GM18526 (cell line): ENCODE data around the gene TPTE2.
A peak's percentile ranks its signal among the peaks of the same experiment; 100 is the strongest.
"Not testable (repeated sequence)": the region's sequence is repeated elsewhere in the genome, so short reads cannot be mapped to it uniquely, and the experiment has no call there.

Experiments
- POLR2A ChIP-seq: IDR thresholded peaks from 3 replicates; pipeline ENCODE4 v1.6.1; 2011; ENCODE audit not compliant: insufficient read length; ENCODE audit errors: extremely low read depth

TPTE2 gene

DNA sequence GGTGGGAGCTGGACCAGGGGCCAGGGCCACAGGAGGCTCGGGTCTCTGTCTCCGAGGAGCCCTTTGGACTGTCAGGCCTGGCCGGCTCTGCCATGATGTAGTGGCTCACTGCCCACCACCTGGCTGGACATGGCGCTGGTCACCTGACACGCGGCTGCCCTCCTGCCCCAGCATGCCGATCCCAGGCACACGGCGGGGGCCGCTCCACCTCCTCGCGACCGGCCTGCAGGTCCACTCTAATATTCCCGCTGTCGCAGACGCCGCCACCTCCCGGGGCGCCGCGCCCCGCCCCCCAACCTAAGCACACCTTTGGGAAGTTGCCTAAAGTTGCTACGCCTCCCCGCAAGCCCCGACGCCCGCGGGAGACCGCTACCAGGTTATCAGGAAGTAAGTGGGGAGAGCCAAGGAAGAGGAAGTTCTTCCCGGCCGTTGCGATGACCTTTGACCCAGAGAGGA lies at the start of gene TPTE2:
Gene TPTE2, minus strand, starts transcription at position 406 of the 456 bp plus-strand sequence. CDS start 58,298 bp downstream, outside the sequence.
- TF ChIP-seq POLR2A: not testable (repeated sequence)

DNA sequence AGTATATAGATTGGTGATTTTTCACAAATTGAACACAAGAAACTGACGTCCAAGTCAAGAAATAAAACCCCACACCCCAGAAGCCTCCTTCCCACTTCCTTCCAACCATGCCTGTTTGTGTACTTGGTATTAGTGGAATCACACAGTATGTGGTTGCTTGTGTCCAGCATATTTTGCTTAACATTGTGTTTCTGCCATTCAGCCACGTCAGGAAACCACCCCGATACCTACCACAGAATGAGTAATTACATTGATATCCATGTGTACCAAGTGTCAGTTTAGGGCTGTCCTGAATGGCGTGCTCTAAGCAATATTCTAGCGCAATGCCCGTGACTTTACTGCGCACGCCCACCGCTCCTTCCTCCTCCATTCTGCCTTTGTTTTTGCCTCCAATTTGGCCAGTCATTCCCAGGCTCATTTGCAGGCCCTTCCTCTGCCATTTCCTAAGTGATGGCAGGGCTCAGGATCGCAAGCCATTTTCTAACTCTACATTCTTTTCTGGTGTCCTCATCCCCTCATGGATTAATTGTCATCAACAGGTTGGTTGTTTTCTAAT lies 46.3 kb upstream of the TPTE2 start:
- no peak for TF ChIP-seq POLR2A

DNA sequence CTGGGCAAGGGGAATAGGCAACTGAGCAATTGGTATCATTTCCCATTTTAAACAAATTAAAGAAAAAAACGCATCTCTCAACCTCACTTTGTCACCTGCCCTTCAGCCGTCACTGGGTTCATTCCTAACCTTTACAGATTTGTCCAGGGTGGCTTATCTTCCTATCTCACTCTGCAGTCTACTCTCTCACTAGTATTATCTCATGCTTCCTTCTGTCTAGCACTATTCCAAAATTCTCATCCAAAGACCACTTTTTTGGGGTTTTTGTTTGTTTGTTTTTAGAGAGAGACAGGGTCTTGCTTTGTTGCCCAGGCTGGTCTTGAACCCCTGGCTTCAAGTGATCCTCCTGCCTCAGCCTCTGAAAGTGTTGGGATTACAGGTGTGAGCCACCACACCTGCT lies 45.4 kb upstream of the TPTE2 start:
- no peak for TF ChIP-seq POLR2A

DNA sequence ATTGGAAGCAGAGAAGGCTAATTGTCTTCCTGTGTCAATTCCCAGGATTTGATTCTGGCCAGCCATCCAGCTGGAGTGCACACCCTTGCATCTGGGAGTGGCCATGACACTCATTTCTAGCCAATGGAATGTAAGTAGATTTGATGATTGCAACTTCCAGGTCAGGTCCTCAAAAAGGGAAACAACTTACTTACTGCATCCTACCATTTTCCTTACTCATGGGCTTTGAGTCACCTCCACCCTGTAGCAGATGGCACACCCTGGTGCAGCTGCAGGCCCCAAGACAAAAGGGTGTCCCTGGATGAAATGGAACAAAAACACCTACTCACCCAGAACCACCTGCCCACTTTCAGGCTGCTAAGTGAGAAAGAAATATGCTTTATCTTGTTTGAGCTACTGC lies 44.8 kb upstream of the TPTE2 start:
- no peak for TF ChIP-seq POLR2A

DNA sequence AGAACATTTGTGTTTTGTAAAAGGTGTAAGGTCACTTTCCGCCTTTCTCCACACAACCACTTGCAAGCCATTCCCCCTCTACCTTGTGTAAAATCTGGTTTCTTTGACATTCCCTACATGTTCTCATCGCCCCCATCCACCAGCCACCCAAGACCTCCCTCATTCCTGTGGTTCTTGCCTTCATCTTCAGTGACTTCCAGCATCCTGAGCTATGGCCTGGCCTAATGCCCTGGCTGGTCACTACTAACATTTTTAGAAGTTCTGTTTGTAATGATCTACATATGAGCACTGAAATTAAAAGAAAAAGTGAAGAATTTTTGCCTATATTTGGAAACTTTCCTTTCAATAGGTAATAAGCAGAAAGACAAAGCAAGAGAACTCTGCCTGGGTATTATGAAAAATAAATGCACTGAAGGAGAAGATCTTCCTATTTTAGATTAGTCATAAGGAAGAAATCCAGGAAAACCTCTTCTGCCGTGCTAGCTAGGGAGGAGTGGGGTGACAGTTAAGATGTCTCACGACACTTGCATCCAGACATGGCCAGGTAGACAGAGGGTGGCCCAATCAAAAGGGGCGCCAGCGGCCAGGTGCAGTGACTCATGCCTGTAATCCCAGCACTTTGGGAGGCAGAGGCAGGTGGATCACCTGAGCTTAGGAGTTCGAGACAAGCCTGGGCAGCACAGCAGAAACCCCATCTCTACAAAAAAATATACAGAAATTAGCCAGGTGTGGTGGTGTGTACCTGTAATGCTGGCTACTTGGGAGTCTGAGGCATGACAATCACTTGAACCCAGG lies 44.0 kb upstream of the TPTE2 start:
- TF ChIP-seq POLR2A: no peak

DNA sequence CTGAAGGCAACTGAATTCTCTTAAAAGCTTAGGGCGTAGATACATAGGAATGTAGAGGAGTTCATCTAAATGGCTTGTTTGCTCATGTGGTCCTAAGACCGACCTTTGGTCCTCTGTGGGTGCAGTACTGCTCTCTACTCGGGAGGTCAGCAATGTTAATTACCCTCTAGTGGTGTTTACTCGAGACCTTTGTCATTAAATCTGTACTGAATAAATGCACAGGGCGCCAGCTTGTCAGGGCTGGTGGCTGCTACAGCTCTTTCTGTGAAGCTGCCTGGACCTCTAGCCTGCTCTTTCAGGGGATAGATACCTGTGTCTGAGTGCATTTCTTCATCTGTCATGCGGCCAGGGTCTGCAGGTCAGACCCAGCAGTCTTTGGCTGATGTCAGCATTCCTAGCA lies 43.0 kb upstream of the TPTE2 start:
- no peak for TF ChIP-seq POLR2A

DNA sequence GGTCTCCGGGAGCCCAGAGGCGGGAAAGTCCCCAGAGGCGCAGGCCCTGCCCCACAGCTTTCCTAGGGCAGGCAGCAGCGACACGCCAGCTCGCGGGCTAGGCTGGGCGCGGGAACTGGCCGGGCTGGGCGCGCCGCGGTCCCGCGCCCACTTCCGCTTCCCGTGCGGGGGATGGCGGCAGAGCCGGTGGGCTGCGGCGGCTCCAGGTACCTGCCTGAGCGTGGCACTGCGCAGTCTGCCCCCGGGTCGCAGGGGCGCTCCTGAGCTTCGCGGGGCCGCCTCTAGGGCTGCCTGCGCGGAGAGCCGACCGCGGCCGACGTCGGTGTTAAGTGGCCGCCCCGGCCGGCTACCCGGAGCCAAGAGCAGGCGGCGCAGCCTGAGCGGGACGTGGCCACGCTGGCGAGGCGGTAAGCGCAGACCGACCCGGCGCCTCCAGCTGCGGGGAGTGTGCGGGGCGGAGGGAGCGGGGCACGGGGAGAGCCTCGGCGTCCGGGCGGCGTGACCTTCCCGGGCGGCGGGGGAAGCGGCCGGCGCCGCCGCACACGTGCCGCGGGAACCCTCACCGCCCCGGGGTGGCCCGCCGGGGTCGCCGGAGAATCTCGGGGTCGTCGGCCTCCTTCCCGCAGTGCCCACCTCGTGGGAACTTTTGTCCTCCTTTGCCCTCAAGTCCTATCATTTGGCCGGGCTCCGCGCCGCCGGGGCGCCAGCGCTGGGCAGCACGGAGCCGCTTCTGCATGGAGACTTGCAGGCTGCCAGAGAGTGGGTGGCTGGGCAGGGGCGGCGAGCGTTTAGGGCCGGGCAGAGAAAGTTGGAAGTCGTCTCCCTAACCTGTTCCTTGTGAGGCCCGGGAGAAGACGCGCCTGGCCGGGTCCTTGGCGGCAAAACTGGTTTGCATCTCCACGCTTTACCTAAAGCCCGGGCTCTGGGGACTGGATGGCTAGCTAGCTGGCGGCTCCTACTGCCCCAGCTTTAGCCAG lies 40.7 kb upstream of the TPTE2 start:
- peak; percentile 62 for TF ChIP-seq POLR2A

DNA sequence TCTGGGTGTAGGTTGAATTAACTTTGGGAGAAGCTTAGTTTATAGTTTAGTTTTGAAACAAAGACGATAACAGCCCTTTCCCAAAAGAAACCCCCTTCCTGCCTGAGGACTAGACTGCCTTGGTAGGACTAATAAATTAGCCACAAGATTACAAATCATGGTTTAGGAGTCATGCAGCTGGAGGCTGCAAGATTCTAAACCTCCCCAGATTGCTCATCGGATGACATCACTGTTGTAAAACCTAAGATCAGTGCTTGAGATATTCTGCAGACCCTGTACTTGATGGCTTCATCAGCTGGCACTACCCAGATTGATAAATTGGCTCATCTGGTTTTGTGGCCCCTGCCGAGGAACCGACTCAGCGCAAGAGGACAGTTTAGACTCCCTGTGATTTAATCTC lies 36.2 kb upstream of the TPTE2 start:
- TF ChIP-seq POLR2A: no peak

DNA sequence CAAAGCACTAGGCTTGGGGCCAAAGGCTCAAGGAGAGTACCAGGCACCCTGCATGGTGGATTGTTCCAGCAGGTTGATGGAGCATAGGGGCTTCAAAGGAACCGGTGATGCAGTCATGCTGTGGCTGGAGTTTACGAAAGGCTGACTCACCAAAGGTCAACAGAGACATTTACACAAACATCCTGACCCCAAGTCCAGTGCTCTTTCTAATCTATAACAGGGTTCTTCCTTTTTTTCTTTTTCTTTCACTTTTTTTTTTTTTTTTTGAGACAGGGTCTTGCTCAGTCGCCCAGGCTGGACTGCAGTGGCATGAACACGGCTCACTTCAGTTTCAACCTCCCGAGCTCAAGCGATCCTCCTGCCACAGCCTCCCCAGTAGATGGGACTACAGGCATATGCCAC lies 35.6 kb upstream of the TPTE2 start:
- no peak for TF ChIP-seq POLR2A

DNA sequence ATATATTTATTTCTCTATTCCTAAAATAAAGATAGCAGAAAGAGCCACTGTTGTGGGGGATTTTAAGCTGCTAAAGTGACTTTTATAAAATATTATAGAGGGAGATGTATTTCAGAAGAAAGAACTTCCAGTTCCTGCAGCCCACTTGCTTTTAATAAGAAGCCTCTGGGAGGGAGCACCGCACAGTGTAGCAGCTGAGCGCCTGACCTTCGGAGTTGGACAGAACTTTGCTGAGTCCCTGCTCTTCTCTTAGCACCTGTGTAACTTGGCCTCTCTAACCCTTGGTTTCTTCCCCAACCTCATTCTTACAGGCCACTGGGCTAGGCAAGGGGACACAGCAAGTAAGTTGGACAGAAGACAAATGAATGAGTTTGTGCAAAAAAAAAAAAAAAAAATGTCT lies 34.8 kb upstream of the TPTE2 start:
- no peak for TF ChIP-seq POLR2A

DNA sequence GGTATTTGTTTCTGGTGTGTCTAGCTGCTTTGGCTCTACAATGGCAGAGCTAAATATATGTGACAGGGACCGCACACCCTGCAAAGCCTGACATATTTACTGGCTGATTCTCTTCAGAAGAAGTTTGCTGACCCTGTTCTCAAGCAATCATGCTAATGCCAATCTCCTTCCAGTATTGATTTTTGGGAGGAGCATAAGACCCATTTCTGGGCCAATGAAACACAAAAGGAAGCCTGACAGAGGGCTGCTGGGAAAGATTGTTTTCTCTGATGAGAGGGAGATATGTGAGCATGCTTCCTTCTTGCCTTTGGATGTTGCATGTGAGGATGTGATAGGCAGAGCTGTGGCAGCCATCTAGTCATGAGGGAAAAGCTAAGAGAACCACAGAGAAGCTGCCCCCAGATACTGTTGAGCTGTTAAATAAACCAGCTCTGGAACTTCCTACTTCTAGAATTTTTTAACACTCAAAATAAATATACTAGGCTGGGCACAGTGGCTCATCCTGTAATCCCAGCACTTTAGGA lies 31.4 kb upstream of the TPTE2 start:
- TF ChIP-seq POLR2A: no peak

DNA sequence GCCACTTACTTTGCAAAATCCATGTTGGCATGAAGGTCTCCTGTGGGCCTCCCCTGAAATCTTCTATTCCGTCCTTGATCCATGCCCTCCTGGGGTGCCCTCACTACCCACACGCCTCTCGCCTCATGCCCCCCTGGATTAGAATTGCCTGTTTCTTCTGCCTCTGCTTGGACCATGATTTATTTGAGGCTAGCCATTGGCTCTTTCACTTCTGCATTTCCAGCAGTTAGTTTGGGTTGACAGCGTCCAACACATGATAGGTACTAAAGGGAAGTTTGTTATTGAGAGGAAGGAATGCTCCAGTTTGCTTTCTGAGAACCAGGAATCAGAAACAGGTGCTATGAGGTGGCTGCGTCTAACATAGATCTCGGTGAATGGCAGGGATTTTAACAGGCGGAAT lies 30.5 kb upstream of the TPTE2 start:
- no peak for TF ChIP-seq POLR2A

DNA sequence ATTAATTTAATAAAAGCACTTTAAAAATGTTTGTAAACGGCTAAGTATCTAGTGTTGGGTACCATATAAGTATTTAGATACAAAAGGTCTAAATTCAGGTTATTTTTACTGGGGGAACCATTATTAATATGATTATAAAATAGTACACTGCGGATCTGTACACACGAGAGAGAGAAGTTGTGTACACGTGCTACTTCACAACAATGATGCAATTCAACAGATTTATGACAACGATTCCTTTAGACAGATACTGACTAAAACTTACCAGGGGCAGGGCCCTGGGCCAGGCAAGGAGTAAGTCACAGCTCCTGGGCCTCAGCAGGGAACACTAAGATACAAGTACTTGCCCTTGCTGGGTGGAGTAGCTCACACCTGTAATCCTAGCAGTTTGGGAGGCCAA lies 29.1 kb upstream of the TPTE2 start:
- TF ChIP-seq POLR2A: no peak

DNA sequence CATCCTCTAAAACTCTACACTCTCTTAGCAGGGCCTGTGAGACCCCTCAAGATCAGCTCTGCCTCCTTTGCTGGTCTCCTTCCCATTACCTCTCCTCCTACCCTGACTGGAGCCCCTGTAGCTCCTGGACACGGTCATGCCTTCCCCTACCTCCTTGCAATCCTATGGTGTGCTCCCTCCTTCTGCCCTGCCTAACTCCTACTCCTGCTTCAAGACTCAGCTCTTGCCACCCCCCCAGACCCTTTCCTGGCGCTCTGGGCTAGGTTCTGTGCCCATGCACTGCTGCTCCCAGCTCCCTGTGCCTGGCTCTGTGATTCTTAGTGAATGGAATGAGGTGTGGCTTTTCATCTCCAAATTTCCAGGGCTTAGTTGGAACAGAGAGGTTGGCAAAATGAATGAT lies 28.0 kb upstream of the TPTE2 start:
- TF ChIP-seq POLR2A: no peak

DNA sequence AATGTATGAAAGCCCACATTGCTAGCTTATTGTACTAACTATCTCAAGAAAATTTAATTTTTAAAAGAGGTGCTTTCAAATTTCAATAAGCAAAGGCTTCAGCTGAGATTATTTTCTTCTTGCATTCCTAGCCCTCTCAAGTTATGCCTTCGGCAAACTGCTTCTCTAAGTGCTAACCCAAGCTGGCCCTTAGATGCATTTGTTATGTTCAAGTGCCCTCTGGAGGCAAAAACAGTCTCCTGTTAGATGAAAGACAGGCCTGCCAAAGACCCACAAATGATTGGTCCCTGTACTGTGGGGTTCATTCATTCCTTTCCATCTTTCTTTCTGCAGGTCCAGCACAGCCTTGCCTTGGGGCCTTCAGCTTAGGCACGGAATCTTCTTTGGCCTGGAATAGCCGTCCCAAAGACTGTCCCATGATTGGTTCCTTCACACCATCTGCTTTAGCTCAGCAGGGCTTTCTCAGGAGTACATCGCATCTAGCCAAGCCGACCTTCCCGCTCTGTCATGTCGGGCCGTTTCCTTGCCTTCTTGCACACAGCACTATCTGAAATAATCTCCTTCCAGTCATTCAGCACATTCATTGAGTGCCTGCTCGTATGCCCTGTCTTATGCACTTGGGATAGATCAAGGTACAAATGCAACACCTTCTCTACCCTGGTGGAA lies 26.4 kb upstream of the TPTE2 start:
- TF ChIP-seq POLR2A: no peak
